Colonic mucosa (tissue), 4 donors: ENCODE results near the gene DENND1C. TPM values are rescaled to one million over a fixed set of nuclear protein-coding genes. Genes with fewer than 3 reads are reported as not detected.

Experiments used
- DNase-seq: peaks from one replicate; pipeline ENCODE4 v3.0.0-alpha.2; 2020
- H3K27ac ChIP-seq: fragments of 200-600 bp; one replicate; pipeline ENCODE4 v1.8.0; 2021
- H3K27me3 ChIP-seq: fragments of 200-600 bp; one replicate; pipeline ENCODE4 v1.8.0; 2021
- H3K36me3 ChIP-seq: fragments of 200-600 bp; one replicate; pipeline ENCODE4 v1.8.0; 2021
- H3K4me1 ChIP-seq: fragments of 200-600 bp; one replicate; pipeline ENCODE4 v1.8.0; 2021; ENCODE audit warnings: mild to moderate bottlenecking
- H3K4me3 ChIP-seq: fragments of 200-600 bp; one replicate; pipeline ENCODE4 v1.8.0; 2021
- H3K9ac ChIP-seq, 2 donors: one replicate each; pipeline ENCODE4 v1.7.0; 2013; ENCODE audit warnings: control low read depth in 2 of 2, low read depth in 2 of 2, low read length in 2 of 2
- H3K9me3 ChIP-seq: fragments of 200-600 bp; one replicate; pipeline ENCODE4 v1.8.0; 2021
- intact Hi-C: fragments of 100-400 bp; cut with DNase I; formaldehyde crosslinking; loops from one replicate; pipeline ENCODE4 v1.14.1; 2022
- total RNA-seq, 2 donors: library from RNA; stranded (reverse); fragmentation: NEBNext Ultra II Directional in 1 of 2; extraction: Animal tissue kit (Norgen Biotek cat#: 25700) in 1 of 2; gene quantifications; one replicate each; pipeline ENCODE4 v1.2.1, GENCODE V29; 2021
- TF ChIP-seq, protein P1 (sequence below): fragments of 200-600 bp; IDR thresholded peaks from one replicate; pipeline ENCODE4 v1.8.0; 2022; ENCODE audit warnings: antibody characterized with exemption, mild to moderate bottlenecking
- donor health status: healthy.
- donor health status: DM: no; HTN: no; CAD: no.
- donor health status: DM: no; HTN: no; CAD: no.

DENND1C gene
- total RNA-seq, 2 donors from 2014 or later = 2.5 to 2.9 TPM

DNA sequence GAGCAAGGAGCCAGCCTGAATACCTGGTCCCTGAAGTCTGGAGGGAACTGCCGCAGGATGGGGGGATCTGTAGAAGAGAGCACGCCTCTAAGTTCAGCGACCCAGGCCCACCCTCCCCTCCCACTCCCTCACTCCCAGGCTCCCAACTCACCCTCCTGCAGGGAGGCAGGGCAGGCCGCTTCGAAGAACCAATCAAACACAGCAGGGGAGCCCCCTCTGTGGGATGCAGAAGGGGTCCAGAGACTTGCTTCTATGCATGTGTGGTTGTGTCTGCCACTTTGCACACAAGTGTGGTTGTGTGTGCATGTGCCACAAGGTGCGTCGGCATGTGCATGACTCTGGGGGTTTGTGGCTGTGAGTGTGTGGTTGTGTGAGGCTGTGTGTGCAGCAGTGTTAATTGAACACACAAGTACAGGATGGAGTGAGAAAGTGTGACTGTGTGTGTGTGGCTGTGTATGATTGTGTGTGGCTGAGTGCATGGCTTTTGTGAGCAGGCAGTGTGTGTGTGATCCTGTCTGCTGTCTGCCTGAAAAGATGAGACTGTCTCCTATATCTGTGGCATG, 1.7 kb downstream of the DENND1C start:
- Histone ChIP-seq H3K4me3 (no peak overlapping the region), H3K27me3 (no peaks in the 10 kb centered on the region), H3K4me1 (no peaks in the 10 kb centered on the region), H3K36me3 (no peaks in the 10 kb centered on the region), H3K27ac (no peak overlapping the region), H3K9ac (no peak overlapping the region), H3K9me3 (no peaks in the 10 kb centered on the region)
- intact Hi-C loops = no loop called here
- TF ChIP-seq, protein P1, sequence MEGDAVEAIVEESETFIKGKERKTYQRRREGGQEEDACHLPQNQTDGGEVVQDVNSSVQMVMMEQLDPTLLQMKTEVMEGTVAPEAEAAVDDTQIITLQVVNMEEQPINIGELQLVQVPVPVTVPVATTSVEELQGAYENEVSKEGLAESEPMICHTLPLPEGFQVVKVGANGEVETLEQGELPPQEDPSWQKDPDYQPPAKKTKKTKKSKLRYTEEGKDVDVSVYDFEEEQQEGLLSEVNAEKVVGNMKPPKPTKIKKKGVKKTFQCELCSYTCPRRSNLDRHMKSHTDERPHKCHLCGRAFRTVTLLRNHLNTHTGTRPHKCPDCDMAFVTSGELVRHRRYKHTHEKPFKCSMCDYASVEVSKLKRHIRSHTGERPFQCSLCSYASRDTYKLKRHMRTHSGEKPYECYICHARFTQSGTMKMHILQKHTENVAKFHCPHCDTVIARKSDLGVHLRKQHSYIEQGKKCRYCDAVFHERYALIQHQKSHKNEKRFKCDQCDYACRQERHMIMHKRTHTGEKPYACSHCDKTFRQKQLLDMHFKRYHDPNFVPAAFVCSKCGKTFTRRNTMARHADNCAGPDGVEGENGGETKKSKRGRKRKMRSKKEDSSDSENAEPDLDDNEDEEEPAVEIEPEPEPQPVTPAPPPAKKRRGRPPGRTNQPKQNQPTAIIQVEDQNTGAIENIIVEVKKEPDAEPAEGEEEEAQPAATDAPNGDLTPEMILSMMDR = no peak
- DNase-seq = no peak

DNA sequence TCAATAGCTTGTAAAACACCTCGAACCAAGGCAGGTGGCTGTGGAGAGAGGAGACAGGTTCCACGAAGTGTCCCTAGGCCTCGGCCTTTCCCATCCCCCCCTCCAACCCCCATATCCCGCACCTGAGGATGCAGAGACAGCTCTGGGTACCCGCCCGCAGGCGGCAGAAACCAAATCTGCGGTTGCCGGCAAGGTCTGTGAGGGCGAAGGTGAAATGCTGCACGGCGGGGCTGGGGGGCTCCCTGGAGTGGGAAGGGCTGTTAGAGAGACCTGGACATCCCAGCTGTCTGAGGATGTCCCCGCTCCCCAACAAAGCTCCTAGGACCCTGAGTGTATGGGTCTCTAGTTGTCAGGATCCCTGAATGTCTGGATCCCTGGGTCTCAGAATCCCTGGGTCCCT, 2.8 kb downstream of the DENND1C start:
- DNase-seq = no peak
- no peak overlapping the region for H3K27ac ChIP-seq
- no peaks in the 10 kb centered on the region for H3K36me3 ChIP-seq
- no peak overlapping the region for H3K9ac ChIP-seq
- intact Hi-C loops = no loop called here
- no peak overlapping the region for H3K4me3 ChIP-seq
- H3K4me1 ChIP-seq = no peaks in the 10 kb centered on the region
- no peaks in the 10 kb centered on the region for H3K9me3 ChIP-seq
- TF ChIP-seq, protein P1 = no peak
- H3K27me3 ChIP-seq = no peaks in the 10 kb centered on the region

DNA sequence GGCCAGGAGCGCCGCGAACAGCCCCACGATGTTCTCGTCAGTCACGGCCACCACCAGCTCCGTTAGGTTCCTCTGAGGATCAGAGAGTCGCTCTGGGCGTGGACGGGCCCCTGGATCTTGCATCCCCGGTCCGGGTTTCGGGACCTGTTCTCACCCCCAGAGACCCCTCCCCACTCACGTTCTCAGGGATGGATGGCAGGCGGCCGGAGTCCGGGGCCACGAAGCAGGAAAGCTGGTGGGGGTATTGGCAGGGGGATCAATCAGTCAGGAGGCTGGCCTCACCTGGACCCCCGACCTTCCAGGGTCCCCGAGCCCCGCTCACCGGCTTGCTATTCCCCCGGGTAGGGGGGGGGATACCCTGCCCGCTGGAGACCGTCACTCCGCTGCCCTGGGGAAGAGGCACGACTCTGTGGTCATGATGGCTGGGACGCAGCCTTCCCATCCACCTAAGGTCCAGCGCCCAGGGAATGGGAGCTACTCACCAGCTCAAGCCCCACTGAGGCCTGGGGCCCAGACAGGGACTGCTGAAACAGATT, 4.6 kb downstream of the DENND1C start:
- H3K4me3 ChIP-seq = peak overlapping the region; percentile 25
- H3K27me3 ChIP-seq = no peaks in the 10 kb centered on the region
- intact Hi-C loops = no loop called here
- no peaks in the 10 kb centered on the region for H3K9me3 ChIP-seq
- TF ChIP-seq, protein P1 = no peak
- no peak for DNase-seq
- H3K9ac ChIP-seq = no peak overlapping the region
- H3K27ac ChIP-seq = no peak overlapping the region
- no peaks in the 10 kb centered on the region for H3K36me3 ChIP-seq
- no peaks in the 10 kb centered on the region for H3K4me1 ChIP-seq

DNA sequence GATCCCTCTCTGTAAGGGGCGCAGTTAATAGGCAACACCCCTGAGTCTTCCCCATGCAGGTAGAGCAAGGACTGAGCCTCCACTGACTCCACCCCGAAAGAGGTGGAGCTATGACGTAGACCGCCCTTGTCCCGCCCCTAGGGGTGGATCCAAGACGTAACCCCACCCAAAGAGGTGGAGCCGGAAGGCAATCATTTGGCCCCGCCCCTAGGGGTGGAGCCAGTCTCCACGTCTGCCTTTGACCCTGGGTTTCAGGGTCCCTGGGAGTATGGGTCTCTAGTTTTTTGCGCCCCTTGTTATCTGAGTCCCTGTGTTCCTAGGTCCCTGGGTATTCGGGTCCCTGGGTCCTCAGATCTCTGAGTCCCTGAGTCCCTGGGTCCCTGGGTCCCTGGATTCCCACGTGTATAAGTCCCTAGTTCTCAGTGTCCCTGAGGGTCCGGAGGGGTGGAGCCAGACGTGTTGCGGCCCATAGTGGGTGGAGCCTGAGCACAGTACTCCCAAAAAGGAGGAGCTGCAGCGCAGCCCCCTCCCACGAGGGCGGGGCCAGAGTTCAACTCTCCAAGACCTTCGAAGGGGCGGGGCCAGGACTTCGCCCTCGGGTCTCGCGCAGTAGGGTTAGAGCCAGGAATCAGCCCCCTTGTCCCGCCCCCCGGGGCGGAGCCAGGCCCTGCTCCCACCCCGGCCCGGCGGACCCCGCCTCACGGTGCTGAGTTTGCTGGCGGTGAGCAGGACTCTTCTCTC, 5.3 kb downstream of the DENND1C start:
- H3K27me3 ChIP-seq = no peaks in the 10 kb centered on the region
- H3K9me3 ChIP-seq = no peaks in the 10 kb centered on the region

DNA sequence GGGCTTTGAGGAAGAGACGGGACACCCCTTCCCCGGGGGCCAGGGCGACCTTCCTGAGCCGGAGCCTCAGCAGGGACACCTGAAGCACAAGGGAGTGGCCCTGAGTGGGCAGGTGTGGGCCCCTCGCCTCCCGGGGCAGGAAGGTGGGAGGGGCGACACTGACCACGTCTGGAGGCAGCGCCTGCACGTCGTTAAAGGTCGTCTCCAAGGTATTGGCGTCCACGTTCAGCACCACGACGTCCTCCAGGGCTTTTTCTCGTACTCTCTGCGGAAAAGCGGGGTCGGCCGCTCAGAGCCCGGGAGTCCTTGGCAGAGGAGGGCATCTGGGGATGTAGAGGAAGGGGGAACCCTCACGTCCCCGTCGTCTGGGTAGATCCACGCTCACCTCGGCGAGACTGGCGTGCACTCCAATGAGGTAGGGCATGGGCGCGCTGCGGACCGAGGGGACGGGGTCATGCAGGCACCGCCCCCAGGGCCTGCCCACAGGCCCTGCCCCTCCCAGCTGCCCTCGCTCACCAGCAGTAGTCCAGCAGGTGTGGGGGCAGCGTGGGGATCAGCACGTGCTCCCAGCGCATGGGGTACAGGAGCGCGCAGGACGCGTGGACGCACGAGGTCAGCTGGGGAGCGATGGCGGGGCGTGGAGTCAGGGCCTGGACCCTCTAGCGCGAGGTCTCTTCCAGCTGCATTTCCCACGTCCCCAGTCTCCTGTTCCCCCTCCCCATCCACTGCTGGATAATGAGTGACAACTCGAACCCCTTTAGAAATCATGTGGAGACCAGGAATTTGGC, 6.1 kb downstream of the DENND1C start:
- DNase-seq = no peak
- H3K4me3 ChIP-seq = peak overlapping the region; percentile 25

More for the DNA sequence above, 5.3 kb downstream of the DENND1C start:
- TF ChIP-seq, protein P1 = no peak
- intact Hi-C loops = no loop called here
- Histone ChIP-seq H3K36me3 (no peaks in the 10 kb centered on the region), H3K27ac (no peak overlapping the region), H3K9ac (no peak overlapping the region), H3K4me3 (peak overlapping the region; percentile 25), H3K4me1 (no peaks in the 10 kb centered on the region)
- DNase-seq = peak; percentile 95

More for the DNA sequence above, 6.1 kb downstream of the DENND1C start:
- Histone ChIP-seq H3K4me1 (no peaks in the 10 kb centered on the region), H3K27ac (no peak overlapping the region), H3K9ac (no peak overlapping the region), H3K9me3 (no peaks in the 10 kb centered on the region), H3K36me3 (no peaks in the 10 kb centered on the region), H3K27me3 (no peaks in the 10 kb centered on the region)
- TF ChIP-seq, protein P1 = no peak
- intact Hi-C loops = no loop called here
